DOHH2 (cell line): ENCODE data around the gene YTHDC1.

Experiments
- H3F3A ChIP-seq: fragments of 200-600 bp; sonication (generic), shearing (Covaris generic); 2 replicates; pipeline ENCODE4 v1.6.0; 2016; ENCODE audit warnings: antibody characterized with exemption, mild to moderate bottlenecking; ENCODE audit not compliant: control insufficient read depth, insufficient read depth
- H3K27ac ChIP-seq: fragments of 200-600 bp; sonication (generic); 2 replicates; pipeline ENCODE4 v1.5.1; 2014; ENCODE audit warnings: low read depth, mild to moderate bottlenecking, low read length, moderate library complexity
- H3K27me3 ChIP-seq: fragments of 200-600 bp; sonication (generic); 2 replicates; pipeline ENCODE4 v1.6.1; 2014; ENCODE audit warnings: mild to moderate bottlenecking, low read length, mixed read lengths; ENCODE audit not compliant: control insufficient read depth
- H3K36me3 ChIP-seq: fragments of 200-600 bp; sonication (generic); 2 replicates; pipeline ENCODE4 v1.6.1; 2014; ENCODE audit warnings: mild to moderate bottlenecking, low read length, moderate library complexity, mixed read lengths; ENCODE audit not compliant: control insufficient read depth
- H3K4me1 ChIP-seq: fragments of 200-600 bp; sonication (generic); 2 replicates; pipeline ENCODE4 v1.6.1; 2014; ENCODE audit warnings: mild to moderate bottlenecking, low read length, mixed read lengths; ENCODE audit not compliant: control insufficient read depth
- H3K4me2 ChIP-seq: fragments of 200-600 bp; sonication (generic); 2 replicates; pipeline ENCODE4 v1.6.0; 2014; ENCODE audit warnings: mild to moderate bottlenecking, low read length, moderate library complexity
- H3K4me3 ChIP-seq: fragments of 200-600 bp; sonication (generic); 2 replicates; pipeline ENCODE4 v1.5.1; 2014; ENCODE audit warnings: mild to moderate bottlenecking, low read length, mixed read lengths
- H3K79me2 ChIP-seq: fragments of 200-600 bp; sonication (generic); 2 replicates; pipeline ENCODE4 v1.6.1; 2014; ENCODE audit warnings: mild to moderate bottlenecking, low read length, mixed read lengths; ENCODE audit not compliant: control insufficient read depth
- H3K9me2 ChIP-seq: fragments of 200-600 bp; sonication (generic); replicated peaks from 2 replicates; pipeline ENCODE4 v1.6.1; 2014; ENCODE audit warnings: mild to moderate bottlenecking, low read length, mixed read lengths; ENCODE audit not compliant: control insufficient read depth
- H3K9me3 ChIP-seq: fragments of 200-600 bp; sonication (generic); 2 replicates; pipeline ENCODE4 v1.6.1; 2014; ENCODE audit warnings: antibody characterized with exemption, low read length, mixed read lengths; ENCODE audit not compliant: control insufficient read depth, insufficient read depth
- H4K20me1 ChIP-seq: fragments of 200-600 bp; sonication (generic); 2 replicates; pipeline ENCODE4 v1.6.0; 2014; ENCODE audit warnings: low read depth, mild to moderate bottlenecking, antibody characterized with exemption, low read length, moderate library complexity; ENCODE audit not compliant: control insufficient read depth, insufficient read depth
- CTCF ChIP-seq: fragments of 200-600 bp; sonication (generic); IDR thresholded peaks from one replicate; pipeline ENCODE4 v1.5.1; 2014; ENCODE audit warnings: antibody characterized with exemption, mild to moderate bottlenecking, low read depth, low read length; ENCODE audit not compliant: poor library complexity, severe bottlenecking
- EZH2phosphoT487 ChIP-seq: fragments of 200-600 bp; sonication (generic); IDR thresholded peaks from 2 replicates; pipeline ENCODE4 v1.6.1; 2017; ENCODE audit warnings: borderline replicate concordance, mild to moderate bottlenecking, antibody characterized with exemption, low read length, moderate library complexity, mixed read lengths

Gene YTHDC1

DNA sequence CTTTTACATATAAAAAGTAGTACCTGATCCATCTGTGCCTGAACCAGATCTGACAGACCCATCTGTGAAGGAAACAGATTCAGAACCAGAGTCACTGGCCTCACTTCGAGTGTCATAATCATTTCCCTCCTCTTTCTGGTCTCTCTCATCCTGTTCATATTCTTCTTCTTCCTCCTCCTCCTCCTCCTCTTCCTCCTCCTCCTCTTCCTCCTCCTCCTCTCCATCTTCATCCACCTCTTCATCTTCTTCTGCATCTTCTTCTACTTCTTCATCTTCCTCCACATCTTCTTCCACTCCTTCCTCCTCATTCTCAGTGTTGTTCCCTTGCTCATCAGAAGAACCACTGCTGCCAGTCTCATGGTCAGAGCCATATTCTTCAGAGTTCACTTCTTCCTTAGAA lies 12.9 kb downstream of the YTHDC1 start:
- peaks cover 71% of the 10 kb centered on the region for H3K36me3 ChIP-seq
- H3K9me2 ChIP-seq: no peaks in the 10 kb centered on the region
- peaks cover 65% of the 10 kb centered on the region for H3K79me2 ChIP-seq
- peaks cover 26% of the 10 kb centered on the region for H4K20me1 ChIP-seq
- TF ChIP-seq CTCF (no peak), EZH2phosphoT487 (no peak)
- no peak overlapping the region for H3K4me3 ChIP-seq
- H3K4me1 ChIP-seq: peaks cover 5% of the 10 kb centered on the region; the same call in 1 of the 2 replicates
- no peak overlapping the region for H3K27ac ChIP-seq
- no peaks in the 10 kb centered on the region for H3F3A ChIP-seq
- no peaks in the 10 kb centered on the region for H3K9me3 ChIP-seq
- H3K27me3 ChIP-seq: no peaks in the 10 kb centered on the region
- no peak overlapping the region for H3K4me2 ChIP-seq

DNA sequence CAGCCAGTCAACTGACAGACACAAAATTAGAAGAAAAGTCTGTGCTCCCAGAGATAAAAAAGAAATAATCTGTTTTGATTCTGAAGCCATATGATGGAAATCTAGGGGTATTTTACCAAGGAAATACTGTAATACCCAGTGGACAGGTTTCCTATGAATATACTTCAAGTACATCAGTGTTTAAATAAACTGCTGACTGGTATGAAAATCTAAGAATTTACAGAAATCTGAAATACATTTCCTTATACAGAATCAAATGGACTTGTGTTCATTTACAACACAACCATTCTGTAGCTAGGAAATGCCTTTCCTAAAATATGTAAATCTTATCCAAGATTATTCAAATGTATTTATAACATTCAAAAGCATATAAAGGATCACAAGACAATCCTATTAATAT lies 13.4 kb downstream of the YTHDC1 start:
- H3F3A ChIP-seq: no peaks in the 10 kb centered on the region
- no peaks in the 10 kb centered on the region for H3K9me3 ChIP-seq
- TF ChIP-seq CTCF: no peak
- TF ChIP-seq EZH2phosphoT487: no peak
- H3K9me2 ChIP-seq: no peaks in the 10 kb centered on the region
- no peaks in the 10 kb centered on the region for H3K27me3 ChIP-seq
- H3K79me2 ChIP-seq: peaks cover 61% of the 10 kb centered on the region
- peaks cover 4% of the 10 kb centered on the region; the same call in 1 of the 2 replicates for H3K4me1 ChIP-seq
- H3K27ac ChIP-seq: no peak overlapping the region
- peaks cover 23% of the 10 kb centered on the region for H4K20me1 ChIP-seq
- H3K36me3 ChIP-seq: peaks cover 73% of the 10 kb centered on the region
- no peak overlapping the region for H3K4me3 ChIP-seq
- H3K4me2 ChIP-seq: no peak overlapping the region

DNA sequence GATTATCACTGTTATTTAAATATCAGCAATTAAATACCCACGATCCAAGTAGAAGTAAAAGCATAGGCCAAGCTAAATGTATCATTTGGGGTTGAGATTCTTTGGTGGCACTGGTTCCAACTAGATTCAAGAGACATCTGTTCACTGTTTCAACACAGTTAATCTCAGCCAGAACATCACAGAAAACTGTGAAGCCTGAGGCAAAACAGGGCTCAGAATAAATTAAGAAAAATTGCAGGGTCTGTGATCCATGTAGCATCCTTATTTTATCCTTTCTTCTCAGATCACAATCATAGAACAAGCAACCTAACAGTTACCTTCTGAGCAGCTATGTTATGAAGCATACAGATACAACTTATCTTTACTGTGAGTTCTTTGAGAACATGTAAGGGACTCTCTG lies 23.7 kb downstream of the YTHDC1 start:
- Histone ChIP-seq H3K9me2 (no peaks in the 10 kb centered on the region), H3F3A (no peaks in the 10 kb centered on the region), H3K79me2 (0 out of 2 replicates have a peak, but pooled peaks cover 3% of the 10 kb centered on the region), H3K27ac (no peak overlapping the region), H3K27me3 (no peaks in the 10 kb centered on the region), H3K9me3 (no peaks in the 10 kb centered on the region), H3K4me2 (no peak overlapping the region), H3K36me3 (peaks cover 86% of the 10 kb centered on the region), H4K20me1 (no peaks in the 10 kb centered on the region), H3K4me1 (no peaks in the 10 kb centered on the region), H3K4me3 (no peak overlapping the region)
- no peak for TF ChIP-seq CTCF
- no peak for TF ChIP-seq EZH2phosphoT487
